KOPT-K1 (cell line): ENCODE measurements around the gene GPR146.
"Not testable (repeated sequence)": the region's sequence is repeated elsewhere in the genome, so short reads cannot be mapped to it uniquely, and the experiment has no call there.

Experiments
- H3K27ac ChIP-seq: fragments of 200-600 bp; sonication (generic); 2 replicates; pipeline ENCODE4 v1.5.1; 2016; ENCODE audit warnings: antibody characterized with exemption, mild to moderate bottlenecking, low read depth, low read length; ENCODE audit not compliant: poor library complexity, severe bottlenecking
- H3K36me3 ChIP-seq: fragments of 200-600 bp; sonication (generic); 2 replicates; pipeline ENCODE4 v1.5.1; 2017; ENCODE audit warnings: antibody characterized with exemption, mild to moderate bottlenecking, low read length, moderate library complexity; ENCODE audit not compliant: insufficient read depth
- H3K9me3 ChIP-seq: fragments of 200-600 bp; sonication (generic); 2 replicates; pipeline ENCODE4 v1.5.1; 2017; ENCODE audit warnings: antibody characterized with exemption, low read length, mild to moderate bottlenecking; ENCODE audit not compliant: insufficient read depth, poor library complexity, severe bottlenecking

GPR146 gene

DNA sequence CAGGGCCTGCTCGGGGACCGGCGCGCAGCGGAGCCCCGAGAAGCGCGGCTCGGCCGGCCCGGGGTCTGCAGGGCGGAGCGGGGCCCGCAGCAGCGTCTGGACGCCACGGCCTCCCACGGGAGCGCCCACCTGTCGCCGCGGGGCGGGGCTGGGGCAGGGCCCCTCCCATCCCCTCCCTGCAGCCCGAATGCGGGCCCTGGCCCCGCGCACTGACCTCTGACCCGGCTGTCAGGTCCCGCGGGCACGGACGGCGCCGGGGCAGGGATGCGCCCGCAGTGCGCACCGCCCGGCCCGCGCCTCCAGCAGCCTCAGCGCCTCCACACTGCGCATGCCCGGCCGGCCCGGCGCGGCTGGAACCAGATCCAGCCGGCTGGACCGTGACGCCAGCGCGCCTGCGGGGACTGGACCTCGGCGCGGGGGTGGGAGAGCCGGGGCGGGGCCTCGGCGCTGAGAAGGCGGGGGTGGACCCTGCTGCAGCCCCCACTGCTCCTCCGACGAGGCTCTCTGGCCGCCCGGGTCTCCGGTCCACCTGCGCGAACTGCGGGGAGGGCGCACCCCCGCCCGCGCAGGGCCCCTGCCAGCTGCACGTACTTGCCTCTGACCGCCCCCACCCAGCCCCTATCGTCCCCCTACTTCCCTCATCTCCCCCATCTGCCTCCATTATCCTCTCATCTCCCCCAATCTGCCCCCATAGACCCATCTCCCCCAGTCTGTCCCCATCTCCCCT is 16.1 kb upstream of the GPR146 start:
- Histone ChIP-seq H3K36me3 (no peaks in the 10 kb centered on the region), H3K27ac (no peak overlapping the region), H3K9me3 (no peaks in the 10 kb centered on the region)

DNA sequence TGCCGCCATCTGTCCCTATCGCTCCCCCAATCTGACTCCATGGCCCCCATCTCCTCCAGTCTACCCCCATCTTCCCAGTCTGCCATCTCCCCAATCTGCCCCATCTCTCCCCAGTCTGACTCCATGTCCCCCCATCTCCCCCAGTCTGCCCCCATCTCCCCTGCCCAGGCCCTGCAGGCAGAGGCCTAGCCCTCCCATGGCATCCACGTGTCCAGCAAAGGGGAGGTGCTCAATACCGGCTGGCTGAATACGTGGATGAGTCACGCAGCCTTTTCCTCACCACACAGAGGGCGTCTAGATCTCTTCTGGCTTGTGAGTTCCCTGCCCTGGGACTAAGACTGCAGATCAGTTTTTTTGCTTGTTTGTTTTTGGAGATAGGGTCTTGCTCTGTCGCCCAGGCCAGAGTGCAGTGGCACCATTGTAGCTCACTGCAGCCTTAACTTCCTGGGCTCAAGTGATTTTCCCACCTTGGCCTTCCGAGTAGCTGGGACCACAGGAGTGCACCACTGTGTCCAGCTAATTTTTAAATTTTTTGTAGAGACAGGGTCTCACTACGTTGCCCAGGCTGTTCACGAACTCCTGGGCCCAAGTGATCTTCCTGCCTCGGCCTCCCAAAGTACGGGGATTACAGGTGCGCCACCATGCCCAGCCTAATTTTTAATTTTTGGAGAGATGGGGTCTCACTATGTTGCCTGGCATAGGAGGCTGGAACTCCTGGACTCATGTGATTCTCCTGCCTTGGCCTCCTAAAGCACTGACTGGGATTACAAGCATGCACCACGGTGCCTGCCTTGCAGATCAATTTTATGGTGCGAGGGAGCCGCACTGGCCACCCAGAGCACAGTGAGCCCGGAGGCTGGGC is 15.3 kb upstream of the GPR146 start:
- no peak overlapping the region for H3K27ac ChIP-seq
- H3K36me3 ChIP-seq, result no peaks in the 10 kb centered on the region

DNA sequence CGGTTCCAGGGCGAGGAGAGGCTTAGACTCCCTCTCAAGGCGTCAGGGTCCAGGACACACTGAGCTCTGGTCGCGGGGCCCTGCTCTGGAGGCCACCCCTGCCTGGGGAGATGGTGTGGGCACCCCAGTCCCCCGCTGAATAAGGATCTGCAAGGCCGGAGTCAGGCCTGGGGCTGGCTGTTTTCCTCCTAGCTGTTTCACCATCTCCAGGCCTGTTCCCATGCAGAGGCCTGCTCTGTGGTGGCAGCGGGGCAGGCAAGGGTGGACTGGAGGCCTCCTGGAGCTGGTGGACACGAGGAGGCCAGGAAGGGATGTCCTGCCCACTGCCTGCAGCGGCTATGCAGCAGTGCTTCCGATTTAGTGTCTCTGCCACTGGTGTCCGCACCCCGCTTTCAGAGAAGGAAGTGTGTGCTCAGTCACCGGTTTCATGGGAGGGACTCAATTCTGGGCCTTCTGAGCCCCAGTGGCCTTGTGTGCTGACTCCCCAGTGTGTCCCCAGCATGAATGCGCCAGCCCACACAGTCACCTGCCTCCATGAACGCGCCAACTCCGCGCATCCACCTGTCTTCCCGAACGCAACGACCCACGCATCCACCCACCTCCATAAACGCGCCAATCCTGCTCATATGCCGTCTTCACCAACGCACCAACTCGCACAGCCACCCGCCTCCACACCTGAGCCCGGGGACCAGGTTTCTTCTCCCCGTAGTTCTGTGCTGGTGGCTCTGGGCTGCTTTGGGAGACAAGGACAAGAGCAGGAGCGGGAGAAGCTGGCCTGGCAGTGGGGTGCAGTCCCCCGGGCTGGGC is 14.5 kb upstream of the GPR146 start:
- Histone ChIP-seq H3K27ac (no peak overlapping the region), H3K9me3 (no peaks in the 10 kb centered on the region), H3K36me3 (no peaks in the 10 kb centered on the region)

More for the DNA sequence above, 15.3 kb upstream of the GPR146 start:
- no peaks in the 10 kb centered on the region for H3K9me3 ChIP-seq

DNA sequence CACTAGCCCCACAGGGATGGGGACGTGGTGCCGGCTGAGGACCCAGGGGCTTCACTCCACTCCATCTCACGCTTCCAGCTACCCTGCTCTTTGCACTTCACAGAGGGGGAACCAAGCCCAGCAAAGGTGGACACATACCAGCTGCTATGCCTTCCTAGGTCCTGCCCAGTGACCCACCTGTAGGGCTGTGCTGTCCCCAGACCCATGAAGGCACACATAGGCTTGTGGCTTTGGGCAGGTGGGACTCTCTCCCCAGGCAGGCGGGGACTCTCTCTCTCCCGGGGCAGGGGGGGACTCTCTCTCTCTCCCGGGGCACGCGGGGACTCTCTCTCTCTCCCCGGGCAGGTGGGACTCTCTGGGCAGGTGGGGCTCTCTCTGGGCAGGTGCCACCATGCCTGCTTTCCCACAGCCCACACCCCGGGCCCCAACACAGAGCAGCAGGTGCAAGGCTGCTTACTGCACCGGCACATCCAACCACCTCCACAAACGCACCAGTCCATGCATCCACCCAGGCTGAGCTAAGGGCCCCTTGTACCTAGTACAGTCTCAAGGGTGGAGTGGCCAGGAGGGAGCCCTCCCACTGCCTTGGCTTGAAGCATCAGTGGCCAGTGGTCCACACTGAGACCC is 13.8 kb upstream of the GPR146 start:
- Histone ChIP-seq H3K9me3 (peaks cover 6% of the 10 kb centered on the region), H3K36me3 (no peaks in the 10 kb centered on the region), H3K27ac (no peak overlapping the region)

DNA sequence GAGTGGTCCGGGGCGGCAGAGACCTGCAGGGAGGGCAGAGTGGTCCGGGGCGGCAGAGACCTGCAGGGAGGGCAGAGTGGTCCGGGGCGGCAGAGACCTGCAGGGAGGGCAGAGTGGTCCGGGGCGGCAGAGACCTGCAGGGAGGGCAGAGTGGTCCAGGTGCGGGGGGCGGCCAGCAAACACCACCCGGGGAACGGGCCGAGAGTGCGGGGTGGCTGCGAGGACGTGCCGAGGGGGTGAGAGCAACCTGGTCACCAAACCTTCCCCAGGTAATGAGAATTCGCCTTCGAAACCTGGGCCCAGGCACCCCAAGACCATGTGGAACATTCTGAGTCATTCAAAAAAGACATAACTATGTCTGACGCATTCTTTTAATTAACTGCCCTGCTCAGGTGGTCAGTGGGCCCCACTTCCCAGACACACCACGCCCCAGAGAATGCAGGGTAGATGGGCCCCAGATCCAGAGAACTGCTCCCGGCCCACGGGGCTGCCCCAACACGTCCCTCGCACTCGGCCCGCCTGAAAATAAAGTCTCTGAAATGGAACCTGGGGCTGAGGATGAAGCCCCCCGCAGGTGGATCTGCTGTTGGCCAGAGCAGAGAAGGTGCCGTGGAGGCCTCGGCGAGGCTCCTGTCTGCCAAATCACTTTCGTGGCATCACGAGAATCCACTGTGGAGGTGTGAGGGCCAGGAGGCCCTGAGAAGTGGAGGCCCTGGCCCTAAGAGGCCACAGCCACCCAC is 12.5 kb upstream of the GPR146 start:
- peaks cover 15% of the 10 kb centered on the region for H3K9me3 ChIP-seq
- H3K27ac ChIP-seq, result no peak overlapping the region
- peaks cover 6% of the 10 kb centered on the region; the same call in 1 of the 2 replicates for H3K36me3 ChIP-seq

DNA sequence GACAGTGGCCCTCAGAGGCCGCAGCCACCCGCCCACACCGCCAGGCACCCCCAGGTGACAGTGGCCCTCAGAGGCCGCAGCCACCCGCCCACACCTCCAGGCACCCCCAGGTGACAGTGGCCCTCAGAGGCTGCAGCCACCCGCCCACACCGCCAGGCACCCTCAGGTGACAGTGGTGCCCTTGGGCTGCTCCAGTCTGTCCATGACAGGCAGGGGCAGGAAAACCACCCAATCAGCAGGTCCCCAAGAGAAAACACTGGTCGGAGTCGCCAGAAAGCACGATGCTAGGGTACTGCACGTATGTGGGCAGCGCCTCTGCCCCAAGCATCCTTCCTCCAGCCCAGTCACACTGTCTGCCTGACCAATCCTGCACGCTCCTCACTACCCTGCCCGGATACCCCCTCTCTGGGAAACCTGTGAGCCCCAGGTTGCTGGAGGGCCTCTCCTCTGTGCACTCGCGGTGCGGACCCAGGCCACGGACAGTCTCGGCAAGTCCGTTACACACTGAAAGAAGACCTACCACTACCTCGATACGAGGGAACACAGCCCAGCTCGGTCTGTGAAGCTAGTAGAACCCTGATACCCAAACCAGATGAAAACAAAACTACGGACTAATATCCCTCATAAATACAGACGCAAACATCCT is 11.7 kb upstream of the GPR146 start:
- Histone ChIP-seq H3K9me3 (peaks cover 15% of the 10 kb centered on the region), H3K36me3 (peaks cover 6% of the 10 kb centered on the region; the same call in 1 of the 2 replicates), H3K27ac (no peak overlapping the region)

DNA sequence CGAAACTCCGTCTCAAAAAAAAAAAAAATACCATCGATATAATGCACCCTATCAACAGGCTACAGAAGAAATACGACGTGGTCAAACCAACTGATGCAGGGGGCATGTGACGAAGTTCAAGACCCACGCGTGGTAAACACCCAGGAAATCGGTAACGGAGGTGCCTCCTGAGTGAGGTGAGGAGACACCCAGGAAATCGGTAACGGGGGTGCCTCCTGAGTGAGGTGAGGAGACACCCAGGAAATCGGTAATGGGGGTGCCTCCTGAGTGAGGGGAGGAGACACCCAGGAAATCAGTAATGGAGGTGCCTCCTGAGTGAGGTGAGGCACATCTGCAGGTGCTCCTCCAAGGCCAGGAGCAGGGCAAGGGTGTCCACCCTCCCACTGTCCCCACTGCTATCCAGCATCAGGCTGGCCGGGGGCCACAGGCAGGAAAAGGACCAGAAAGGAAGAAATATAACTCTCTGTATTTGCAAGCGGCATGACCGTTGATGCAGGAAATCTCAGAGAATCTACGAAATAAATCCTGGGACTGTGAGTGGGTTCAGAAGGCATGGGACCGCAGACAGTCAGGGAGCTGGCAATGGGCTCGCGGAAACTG is 10.7 kb upstream of the GPR146 start:
- H3K9me3 ChIP-seq, result peaks cover 15% of the 10 kb centered on the region
- H3K36me3 ChIP-seq, result peaks cover 6% of the 10 kb centered on the region; the same call in 1 of the 2 replicates
- no peak overlapping the region for H3K27ac ChIP-seq

DNA sequence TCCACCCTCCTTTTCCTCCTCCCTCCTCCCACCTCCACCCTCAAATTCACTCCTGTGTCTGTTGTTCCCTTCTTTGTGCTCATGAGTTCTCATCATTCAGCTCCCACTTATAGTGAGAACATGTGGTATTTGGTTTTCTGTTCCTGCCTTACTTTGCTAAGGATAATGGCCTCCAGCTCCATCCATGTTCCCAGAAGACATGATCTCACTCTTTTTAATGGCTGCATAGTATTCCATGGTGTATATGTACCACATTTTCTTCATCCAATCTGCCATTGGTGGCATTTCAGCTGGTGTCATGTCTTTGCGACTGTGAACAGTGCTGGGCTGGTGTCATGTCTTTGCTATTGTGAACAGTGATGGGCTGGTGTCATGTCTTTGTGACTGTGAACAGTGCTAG is 9.6 kb upstream of the GPR146 start:
- not testable (repeated sequence) for H3K27ac ChIP-seq, H3K36me3 ChIP-seq
- H3K9me3 ChIP-seq, result peaks cover 15% of the 10 kb centered on the region

DNA sequence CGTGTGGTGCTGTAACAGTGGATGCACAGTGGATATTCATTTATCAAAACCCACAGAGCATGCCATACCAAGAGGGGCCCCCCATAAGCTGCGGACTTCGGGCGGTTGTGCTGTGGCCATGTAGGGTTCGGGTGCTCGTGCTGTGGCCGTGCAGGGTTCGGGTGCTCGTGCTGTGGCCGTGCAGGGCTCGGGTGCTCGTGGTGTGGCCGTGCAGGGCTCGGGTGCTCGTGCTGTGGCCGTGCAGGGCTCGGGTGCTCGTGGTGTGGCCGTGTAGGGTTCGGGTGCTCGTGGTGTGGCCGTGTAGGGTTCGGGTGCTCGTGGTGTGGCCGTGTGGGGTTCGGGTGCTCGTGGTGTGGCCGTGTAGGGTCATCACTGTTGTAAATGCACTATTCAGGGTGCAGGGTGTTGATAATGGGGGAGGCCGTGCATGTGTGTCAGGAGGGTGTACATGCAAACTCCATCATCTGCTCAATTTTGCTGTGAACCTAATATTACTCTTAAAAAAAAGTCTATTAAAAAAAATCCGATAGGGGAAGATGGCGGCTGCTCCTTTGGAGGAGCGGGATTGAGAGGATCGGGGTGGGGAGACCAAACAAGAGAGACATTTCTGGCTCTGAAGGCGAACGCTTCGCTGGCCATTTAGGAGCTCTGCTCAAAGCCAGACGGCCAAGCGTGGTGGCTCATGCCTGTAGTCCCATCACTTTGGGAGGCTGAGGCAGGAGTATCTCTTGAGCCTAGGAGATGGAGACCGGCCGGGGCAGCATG is 8.0 kb upstream of the GPR146 start:
- H3K9me3 ChIP-seq, result peaks cover 15% of the 10 kb centered on the region
- H3K27ac ChIP-seq, H3K36me3 ChIP-seq: not testable (repeated sequence)

DNA sequence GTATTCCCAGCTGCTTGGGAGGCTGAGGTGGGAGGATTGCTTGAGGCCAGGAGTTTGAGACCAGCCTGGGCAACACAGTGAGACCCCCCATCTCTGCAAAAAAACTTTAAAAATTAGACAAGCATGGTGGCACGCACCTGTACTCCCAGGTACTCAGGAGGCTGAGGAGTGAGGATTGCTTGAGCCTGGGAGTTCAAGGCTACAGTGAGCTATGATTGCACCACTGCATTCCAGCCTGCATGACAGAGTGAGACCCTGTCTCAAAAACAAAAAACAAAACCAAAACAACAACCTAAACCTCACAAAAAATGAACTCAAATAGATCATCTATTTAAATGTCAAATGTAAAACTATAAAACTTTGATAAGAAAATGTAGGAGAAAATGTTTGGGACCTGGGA is 4.1 kb upstream of the GPR146 start:
- H3K36me3 ChIP-seq, H3K27ac ChIP-seq: not testable (repeated sequence)
- peaks cover 12% of the 10 kb centered on the region for H3K9me3 ChIP-seq

DNA sequence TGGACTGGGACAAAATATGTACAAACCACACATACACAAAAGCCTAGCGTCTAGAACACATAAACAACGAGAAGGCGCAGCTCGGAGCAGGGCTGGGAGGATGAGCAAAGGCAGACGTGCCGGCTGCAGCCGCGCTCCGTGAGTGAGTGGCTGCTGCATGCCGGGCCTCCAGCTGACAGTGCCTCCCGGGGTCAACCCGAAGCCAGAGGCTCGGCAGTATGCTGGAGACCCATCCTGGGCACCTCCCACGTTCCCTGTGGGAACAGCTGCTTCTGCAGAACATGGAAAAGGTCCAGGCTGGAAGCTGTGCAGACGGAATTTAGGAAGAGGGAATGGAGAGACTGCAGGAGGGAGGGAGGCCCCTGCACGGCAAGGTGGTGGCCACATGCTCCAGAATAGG is 3.6 kb upstream of the GPR146 start:
- Histone ChIP-seq H3K9me3 (peaks cover 7% of the 10 kb centered on the region), H3K36me3 (peaks cover 4% of the 10 kb centered on the region; the same call in 1 of the 2 replicates), H3K27ac (no peak overlapping the region)

DNA sequence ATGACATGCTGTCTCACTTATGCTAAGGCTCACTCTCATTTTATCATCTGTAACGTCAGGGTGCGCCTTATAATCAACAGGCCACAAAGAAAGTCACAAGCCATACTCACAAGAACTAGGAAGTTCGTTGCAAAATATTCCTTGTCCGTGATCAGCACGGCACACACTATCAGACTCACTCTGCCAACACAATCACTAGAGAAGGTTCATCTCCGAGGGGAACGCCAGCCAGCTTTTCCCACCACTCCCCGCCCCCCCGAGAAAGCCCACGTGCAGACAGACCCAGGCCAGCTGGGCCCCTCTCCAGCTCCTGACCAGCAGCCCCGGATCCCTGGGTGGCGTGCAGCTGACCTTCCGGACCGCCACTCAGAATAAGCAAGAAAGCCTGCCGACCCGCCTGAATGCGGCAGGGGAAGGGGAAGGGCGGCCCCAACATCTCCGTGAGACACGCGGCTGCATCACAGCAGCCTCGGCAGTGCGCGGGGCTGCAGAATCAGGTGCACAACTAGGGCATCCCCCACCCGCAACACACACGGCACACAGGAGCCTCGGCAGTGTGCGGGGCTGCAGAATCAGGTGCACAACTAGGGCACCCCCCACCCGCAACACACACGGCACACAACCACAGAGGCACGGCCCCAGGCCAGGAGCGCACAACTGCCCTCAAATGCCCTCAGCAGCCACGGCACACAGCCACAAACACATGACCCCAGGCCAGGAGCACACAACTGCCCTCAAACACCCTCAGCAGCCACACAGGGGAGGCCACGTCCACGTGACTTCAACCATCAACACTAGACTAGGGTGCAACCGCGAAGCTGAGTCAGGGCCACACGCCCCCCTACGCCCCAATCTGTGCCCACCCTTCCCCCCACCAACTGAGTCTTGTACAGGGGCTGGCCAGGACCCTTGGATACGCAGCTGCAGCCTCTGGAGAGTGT is 2.5 kb upstream of the GPR146 start:
- Histone ChIP-seq H3K27ac (no peak overlapping the region), H3K36me3 (no peaks in the 10 kb centered on the region), H3K9me3 (no peaks in the 10 kb centered on the region)
